ENCODE measurements around the gene IDH3B.
"Not testable (repeated sequence)": the region's sequence is repeated elsewhere in the genome, so short reads cannot be mapped to it uniquely, and the experiment has no call there.

IDH3B gene

DNA sequence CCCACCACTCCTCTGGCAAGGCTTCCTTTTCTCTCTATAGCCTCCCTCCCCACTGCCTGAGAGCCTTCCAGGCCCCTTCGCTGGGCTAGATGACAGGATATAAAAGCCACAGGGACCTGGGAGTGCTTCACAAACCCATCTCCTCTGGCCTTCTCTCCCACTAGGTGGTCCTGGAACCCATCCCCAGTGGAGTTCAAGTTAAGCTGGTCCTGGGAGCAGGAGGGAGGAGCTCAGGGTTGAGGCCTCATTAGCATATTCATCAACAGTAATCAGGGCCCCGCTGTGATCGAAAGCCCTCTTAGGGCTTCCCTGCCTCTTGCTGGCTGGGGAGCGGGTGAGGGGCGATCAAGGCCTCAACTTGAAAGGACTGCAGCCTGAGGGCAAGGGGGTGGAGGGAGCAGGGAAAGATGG is 37.7 kb upstream of the IDH3B start:
- no peak for TF ChIP-seq POLR2A (IDR thresholded peaks at IDR 0.05; ENCODE audit: low read depth, low read length)
- no peak for TF ChIP-seq TAF1 (IDR thresholded peaks at IDR 0.05; ENCODE audit: borderline replicate concordance, low read depth, low read length)
- TF ChIP-seq POLR2AphosphoS5 (IDR thresholded peaks at IDR 0.05; ENCODE audit: low read depth, low read length): no peak
- FAIRE-seq: no peak
- no peak for DNase-seq (ENCODE audit: insufficient read length)

DNA sequence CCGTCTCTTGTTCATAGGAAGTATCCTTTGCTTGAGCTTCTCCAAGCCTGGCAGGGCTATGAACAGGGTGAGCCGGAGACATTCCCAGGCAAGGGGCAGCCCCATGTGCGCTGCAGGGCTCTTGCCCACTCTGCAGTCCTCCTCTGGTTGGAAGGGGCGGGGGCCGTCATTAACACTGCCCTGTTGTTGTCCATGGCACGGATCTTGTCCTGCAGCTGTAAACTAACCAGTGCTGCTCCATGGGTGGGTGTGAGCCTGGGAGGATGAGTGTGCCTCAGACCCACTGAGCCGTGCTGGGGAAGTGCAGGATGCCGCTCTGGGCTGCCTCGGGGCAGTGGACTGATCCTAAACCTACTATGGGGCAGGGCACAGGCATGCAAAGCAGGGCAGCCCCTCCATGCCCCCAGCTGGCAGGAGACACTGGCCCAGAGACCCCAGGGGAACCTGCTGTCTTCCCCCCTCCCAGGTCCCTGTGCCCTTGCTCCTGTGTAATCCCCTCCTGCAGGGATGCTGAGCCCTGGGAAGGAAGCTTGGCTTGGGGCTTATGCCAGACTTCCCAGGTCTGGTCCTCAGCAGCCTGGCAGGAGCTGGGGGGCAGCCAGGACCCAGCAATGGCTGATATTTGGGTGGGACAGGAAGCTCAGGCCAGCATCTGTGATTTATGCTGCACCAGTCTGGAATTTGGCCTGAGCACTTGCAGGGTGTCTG is 37.1 kb upstream of the IDH3B start:
- TF ChIP-seq TAF1 (IDR thresholded peaks at IDR 0.05; ENCODE audit: borderline replicate concordance, low read depth, low read length) (no peak), POLR2A (IDR thresholded peaks at IDR 0.05; ENCODE audit: low read depth, low read length) (no peak), POLR2AphosphoS5 (IDR thresholded peaks at IDR 0.05; ENCODE audit: low read depth, low read length) (no peak)
- no peak for FAIRE-seq
- no peak for DNase-seq (ENCODE audit: insufficient read length)

DNA sequence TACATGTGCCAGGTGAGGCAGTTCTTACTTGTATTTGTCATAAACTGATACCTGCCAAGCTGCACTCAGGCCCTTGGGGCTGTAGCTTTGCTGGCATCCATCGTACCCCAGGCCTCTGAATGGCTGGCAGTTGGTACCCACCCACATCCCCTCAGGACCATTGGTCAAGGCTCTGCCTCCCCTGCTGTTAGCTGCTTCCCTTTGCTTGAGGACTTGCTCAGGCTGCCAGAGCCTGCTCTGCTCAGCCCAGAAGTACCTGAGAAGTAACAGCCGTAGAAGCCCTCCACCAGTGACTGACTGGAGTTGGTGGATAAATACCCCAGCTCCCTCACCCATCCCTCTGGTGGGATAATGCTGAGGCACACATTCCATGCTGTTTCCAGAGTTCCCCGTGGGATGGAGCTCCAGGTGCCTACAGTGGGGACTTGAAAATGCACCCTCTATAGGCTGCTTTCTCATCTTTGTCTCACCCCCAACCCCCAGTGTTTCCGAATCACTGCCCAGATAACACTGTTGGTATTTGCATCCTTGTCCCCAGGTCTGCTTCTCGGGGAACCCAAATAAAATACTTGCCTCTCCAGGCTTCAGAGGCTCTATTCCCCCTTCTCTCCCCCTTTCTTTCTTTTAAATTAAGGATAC is 35.9 kb upstream of the IDH3B start:
- TF ChIP-seq TAF1 (IDR thresholded peaks at IDR 0.05; ENCODE audit: borderline replicate concordance, low read depth, low read length): no peak
- TF ChIP-seq POLR2AphosphoS5 (IDR thresholded peaks at IDR 0.05; ENCODE audit: low read depth, low read length): no peak
- no peak for TF ChIP-seq POLR2A (IDR thresholded peaks at IDR 0.05; ENCODE audit: low read depth, low read length)
- FAIRE-seq (no peak), DNase-seq (ENCODE audit: insufficient read length) (no peak)

DNA sequence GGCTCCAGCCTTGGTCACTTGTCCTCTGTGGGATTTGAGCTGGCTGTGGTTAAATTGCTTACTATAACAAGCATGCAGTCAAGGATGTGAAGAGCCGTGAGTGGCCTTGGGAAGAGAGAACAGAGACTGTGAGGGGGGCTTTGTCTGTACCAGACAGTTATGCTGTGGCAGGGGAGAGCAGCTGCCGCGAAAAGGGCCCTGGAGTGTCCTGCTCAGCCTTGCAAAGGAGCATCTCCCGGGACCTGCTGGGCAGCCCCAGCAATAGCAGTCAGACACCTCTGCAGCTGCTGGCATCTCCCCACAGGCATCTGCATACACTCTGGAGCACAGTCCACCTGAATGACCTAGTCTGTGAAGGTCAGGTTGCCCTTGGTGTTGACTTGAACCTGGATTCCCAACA is 34.9 kb upstream of the IDH3B start:
- DNase-seq (ENCODE audit: insufficient read length) (no peak), FAIRE-seq (no peak)
- TF ChIP-seq POLR2AphosphoS5 (IDR thresholded peaks at IDR 0.05; ENCODE audit: low read depth, low read length): no peak
- no peak for TF ChIP-seq POLR2A (IDR thresholded peaks at IDR 0.05; ENCODE audit: low read depth, low read length)
- no peak for TF ChIP-seq TAF1 (IDR thresholded peaks at IDR 0.05; ENCODE audit: borderline replicate concordance, low read depth, low read length)

DNA sequence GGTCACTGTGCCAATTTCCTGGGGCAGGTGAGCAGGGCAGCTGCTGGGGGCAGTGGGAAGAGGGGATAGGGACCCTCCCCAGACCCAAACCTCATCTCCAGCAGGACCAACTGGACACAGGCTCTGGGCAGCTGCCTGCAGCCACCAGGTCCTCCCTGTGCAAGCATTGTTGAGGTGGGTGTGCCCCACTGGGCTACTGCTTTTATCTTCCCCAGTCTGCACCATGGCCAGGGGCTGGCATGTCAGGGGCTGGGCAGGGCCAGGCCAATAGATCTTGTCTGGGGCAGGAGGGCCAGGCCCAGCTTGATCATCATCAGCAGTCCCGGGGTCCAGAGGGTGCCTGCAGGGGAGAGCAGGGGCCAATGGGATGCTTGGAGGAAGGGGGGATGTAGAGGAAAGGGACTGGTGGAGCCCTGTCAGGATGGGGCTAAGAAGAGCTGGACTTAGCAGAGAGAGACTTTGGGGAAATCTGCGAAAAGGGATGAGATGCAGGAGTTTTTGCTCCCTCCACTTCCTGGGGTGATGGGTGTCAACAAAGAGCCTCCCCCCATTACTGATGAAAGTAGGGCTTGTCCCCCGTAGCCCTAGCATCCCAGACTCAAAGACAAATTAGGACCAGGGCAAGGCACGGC is 34.3 kb upstream of the IDH3B start:
- no peak for DNase-seq (ENCODE audit: insufficient read length)
- FAIRE-seq: no peak
- TF ChIP-seq POLR2A (IDR thresholded peaks at IDR 0.05; ENCODE audit: low read depth, low read length) (no peak), TAF1 (IDR thresholded peaks at IDR 0.05; ENCODE audit: borderline replicate concordance, low read depth, low read length) (no peak), POLR2AphosphoS5 (IDR thresholded peaks at IDR 0.05; ENCODE audit: low read depth, low read length) (no peak)

DNA sequence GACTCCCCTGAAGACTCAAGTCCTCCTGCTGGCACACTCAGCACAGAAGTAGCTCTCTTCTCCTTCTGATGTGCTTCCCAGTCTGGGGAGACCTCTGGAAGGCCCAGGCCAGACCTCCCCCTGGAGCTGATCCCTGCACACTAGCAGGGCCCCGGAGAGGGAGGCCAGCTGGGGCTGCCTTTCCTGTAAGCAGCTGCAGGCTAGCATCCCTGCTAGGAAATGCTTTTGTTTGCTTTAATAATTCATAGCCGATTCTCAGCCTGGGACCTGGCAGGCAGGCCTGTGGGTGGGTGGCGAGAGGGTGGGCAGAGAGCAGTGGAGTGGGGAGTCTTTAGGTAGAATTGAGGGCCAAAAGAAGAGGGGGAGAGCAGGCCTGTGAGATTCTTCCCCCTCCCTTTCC is 33.8 kb upstream of the IDH3B start:
- TF ChIP-seq TAF1 (IDR thresholded peaks at IDR 0.05; ENCODE audit: borderline replicate concordance, low read depth, low read length) (no peak), POLR2A (IDR thresholded peaks at IDR 0.05; ENCODE audit: low read depth, low read length) (no peak), POLR2AphosphoS5 (IDR thresholded peaks at IDR 0.05; ENCODE audit: low read depth, low read length) (no peak)
- FAIRE-seq (no peak), DNase-seq (ENCODE audit: insufficient read length) (no peak)

DNA sequence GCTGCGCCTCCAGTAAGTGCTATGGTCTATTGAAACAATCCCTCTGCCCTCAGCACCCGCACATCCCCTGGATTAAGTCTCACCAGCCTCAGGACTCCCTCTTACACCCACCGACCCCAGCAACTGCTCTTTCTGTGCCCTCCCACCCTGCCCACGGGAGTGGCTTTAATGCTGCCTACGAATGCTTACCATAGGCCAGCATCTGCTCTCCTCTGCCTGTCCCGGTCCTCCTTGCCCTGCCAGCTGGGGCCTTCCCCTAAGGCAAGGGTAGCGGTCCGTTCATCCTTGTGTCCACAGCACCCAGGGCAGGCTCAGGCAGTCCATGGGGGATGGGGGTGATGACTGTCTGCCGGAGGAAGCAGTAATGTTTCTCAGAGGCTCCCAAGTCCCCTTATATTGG is 32.6 kb upstream of the IDH3B start:
- no peak for TF ChIP-seq POLR2AphosphoS5 (IDR thresholded peaks at IDR 0.05; ENCODE audit: low read depth, low read length)
- no peak for TF ChIP-seq TAF1 (IDR thresholded peaks at IDR 0.05; ENCODE audit: borderline replicate concordance, low read depth, low read length)
- no peak for TF ChIP-seq POLR2A (IDR thresholded peaks at IDR 0.05; ENCODE audit: low read depth, low read length)
- no peak for FAIRE-seq
- DNase-seq (ENCODE audit: insufficient read length): no peak

DNA sequence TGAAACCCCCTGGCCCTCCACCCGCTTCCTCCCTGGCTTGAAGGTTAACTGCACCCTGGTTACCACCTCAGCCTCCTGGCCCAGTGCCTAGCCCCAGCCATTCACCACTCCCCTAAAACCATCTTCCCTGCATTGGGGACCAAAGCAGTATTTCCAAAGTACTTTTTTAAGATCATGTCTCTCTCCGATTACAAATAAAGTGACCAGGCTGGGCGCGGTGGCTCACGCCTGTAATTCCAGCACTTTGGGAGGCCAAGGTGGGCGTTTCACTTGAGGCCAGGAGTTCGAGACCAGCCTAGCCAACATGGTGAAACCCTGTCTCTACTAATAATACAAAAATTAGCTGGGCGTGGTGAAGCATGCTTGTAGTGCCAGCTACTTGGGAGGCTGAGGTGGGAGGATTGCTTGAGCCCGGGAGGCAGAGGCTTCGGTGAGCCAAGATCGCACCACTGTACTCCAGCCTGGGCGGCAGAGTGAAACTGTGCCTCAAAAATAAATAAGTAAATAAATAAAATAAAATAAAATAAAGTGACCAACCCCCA is 32.0 kb upstream of the IDH3B start:
- not testable (repeated sequence) for DNase-seq (ENCODE audit: insufficient read length); FAIRE-seq

DNA sequence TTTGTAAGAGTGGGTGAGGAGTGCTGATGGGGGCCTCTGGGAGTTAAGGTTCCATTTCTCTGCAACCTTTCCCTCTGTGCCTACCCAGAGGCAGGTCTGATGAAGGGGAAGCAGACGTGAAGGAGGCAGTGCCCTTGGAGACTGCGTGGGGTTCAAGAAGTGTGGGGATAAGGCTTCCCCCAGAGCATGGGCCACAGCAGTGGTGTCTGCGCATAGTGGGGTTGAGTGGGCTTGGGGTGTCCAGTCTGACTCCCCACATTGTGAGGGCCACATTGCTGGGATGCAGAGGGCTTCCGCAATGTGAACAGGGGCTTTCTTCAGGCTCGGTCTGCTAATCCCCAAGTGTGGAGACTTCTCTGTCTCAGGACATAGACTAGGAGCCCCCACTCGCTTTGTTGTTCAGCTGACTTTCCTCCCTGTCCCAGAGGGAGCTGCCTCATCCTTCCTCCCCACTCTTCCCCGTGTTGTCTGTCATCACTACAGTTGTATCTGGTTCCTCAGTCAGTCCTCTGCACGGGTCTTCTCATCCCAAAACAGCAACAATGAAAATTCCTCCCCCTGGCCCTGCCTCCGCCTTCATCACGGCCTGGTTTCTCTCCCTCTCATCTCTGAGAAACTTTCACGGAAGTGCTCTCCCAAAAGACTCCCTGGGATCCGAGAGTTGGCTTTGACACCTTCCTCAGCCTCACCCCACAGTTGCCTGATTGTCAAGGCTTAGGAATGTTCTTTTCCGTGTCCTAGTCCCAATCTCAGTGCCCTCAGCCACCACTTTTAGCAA is 31.4 kb upstream of the IDH3B start:
- DNase-seq (ENCODE audit: insufficient read length) (no peak), FAIRE-seq (no peak)
- no peak for TF ChIP-seq POLR2A (IDR thresholded peaks at IDR 0.05; ENCODE audit: low read depth, low read length)
- TF ChIP-seq TAF1 (IDR thresholded peaks at IDR 0.05; ENCODE audit: borderline replicate concordance, low read depth, low read length): no peak
- no peak for TF ChIP-seq POLR2AphosphoS5 (IDR thresholded peaks at IDR 0.05; ENCODE audit: low read depth, low read length)

DNA sequence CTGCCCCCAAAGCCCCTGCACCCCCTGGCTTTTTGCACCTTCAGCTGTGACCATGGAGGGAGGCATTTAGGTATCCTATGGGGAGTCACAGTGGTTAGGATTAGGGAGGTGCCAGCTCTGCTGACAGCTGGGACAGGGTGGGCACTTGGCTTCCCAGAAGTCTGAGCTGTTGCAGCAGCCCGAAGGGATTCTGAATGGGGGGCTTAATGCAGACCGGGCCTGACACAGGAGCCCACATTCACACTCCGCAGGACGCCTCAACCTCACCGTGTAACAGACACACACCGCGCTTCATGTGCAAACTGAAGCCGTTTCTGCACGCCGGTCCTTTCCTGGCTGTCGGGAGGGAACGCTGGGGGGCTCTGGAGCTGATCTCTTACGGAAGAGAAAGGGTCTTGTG is 30.5 kb upstream of the IDH3B start:
- FAIRE-seq: no peak
- TF ChIP-seq POLR2A (IDR thresholded peaks at IDR 0.05; ENCODE audit: low read depth, low read length) (no peak), TAF1 (IDR thresholded peaks at IDR 0.05; ENCODE audit: borderline replicate concordance, low read depth, low read length) (no peak), POLR2AphosphoS5 (IDR thresholded peaks at IDR 0.05; ENCODE audit: low read depth, low read length) (no peak)

DNA sequence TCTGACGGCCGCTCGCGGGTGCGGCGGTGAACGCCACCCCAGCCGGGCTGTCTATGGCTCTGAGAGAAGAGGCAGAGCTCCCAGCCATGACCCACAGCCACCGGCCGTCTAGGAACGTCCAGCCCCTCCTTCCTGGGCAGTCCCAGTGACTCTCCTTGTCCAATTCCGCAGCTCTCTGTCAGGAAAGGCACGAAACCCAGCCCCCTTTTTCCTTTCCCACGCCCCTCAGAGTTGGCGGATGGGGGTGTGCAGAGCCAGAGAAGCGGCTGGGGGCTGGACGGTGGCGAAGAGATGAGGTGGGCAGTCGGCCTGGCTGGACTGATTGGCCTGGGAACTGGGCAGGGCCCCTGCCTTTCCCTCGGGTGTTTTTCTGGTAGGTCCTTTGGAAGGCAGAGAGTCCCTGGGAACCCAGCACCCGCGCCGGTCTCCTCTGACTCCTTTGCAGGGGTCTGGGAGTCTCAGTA is 30.0 kb upstream of the IDH3B start:
- FAIRE-seq (no peak), DNase-seq (ENCODE audit: insufficient read length) (no peak)
- no peak for TF ChIP-seq POLR2A (IDR thresholded peaks at IDR 0.05; ENCODE audit: low read depth, low read length)

More for the DNA sequence above, 30.5 kb upstream of the IDH3B start:
- DNase-seq (ENCODE audit: insufficient read length): no peak
